HG03066 (cell line): ENCODE measurements around the gene KCNMA1.

Experiments
- ATAC-seq: cut with Tn5 transposase; IDR thresholded peaks from one replicate; pipeline ENCODE4 v1.9.1; 2021; ENCODE audit warnings: low read depth; ENCODE audit not compliant: unreplicated experiment

The KCNMA1 gene

GRCh38 chr10:77156406-77156879, 481.2 kb downstream of the KCNMA1 start:
- ATAC-seq: no peak

- no peak for ATAC-seq
Measured at GRCh38 chr10:77152256-77152655, 485.4 kb downstream of the KCNMA1 start.

- no peak for ATAC-seq
Measured at GRCh38 chr10:77151408-77151807, 486.2 kb downstream of the KCNMA1 start.

GRCh38 chr10:77149706-77150105, 487.9 kb downstream of the KCNMA1 start:
- ATAC-seq: no peak

- no peak for ATAC-seq
Measured at GRCh38 chr10:77149001-77149400, 488.6 kb downstream of the KCNMA1 start.

GRCh38 chr10:77147871-77148270, 489.7 kb downstream of the KCNMA1 start:
- ATAC-seq: no peak

- ATAC-seq: no peak
Measured at GRCh38 chr10:77146712-77147336, 490.8 kb downstream of the KCNMA1 start.

GRCh38 chr10:77144656-77145055, 493.0 kb downstream of the KCNMA1 start:
- ATAC-seq: no peak

GRCh38 chr10:77139252-77140160, 498.1 kb downstream of the KCNMA1 start:
- no peak for ATAC-seq

- ATAC-seq: no peak
Measured at GRCh38 chr10:77138541-77138940, 499.1 kb downstream of the KCNMA1 start.

- no peak for ATAC-seq
Measured at GRCh38 chr10:77135555-77135954, 502.1 kb downstream of the KCNMA1 start.

GRCh38 chr10:77131214-77131613, 506.4 kb downstream of the KCNMA1 start:
- ATAC-seq: no peak

GRCh38 chr10:77127243-77127642, 510.4 kb downstream of the KCNMA1 start:
- no peak for ATAC-seq

GRCh38 chr10:77125231-77125630, 512.4 kb downstream of the KCNMA1 start:
- no peak for ATAC-seq

- ATAC-seq: no peak
Measured at GRCh38 chr10:77123330-77123729, 514.3 kb downstream of the KCNMA1 start.

GRCh38 chr10:77121829-77122228, 515.8 kb downstream of the KCNMA1 start:
- ATAC-seq: no peak

- no peak for ATAC-seq
Measured at GRCh38 chr10:77120666-77121376, 516.8 kb downstream of the KCNMA1 start.

- ATAC-seq: no peak
Measured at GRCh38 chr10:77120012-77120411, 517.6 kb downstream of the KCNMA1 start.

GRCh38 chr10:77118603-77119282, 518.9 kb downstream of the KCNMA1 start:
- ATAC-seq: no peak

- ATAC-seq: no peak
Measured at GRCh38 chr10:77117501-77117900, 520.1 kb downstream of the KCNMA1 start.

- ATAC-seq: no peak
Measured at GRCh38 chr10:77116904-77117303, 520.7 kb downstream of the KCNMA1 start.
